Esophagus muscularis mucosa (tissue), 4 donors: Measurements from ENCODE around the gene RETREG2. TPM values are rescaled to one million over a fixed set of nuclear protein-coding genes. Genes with fewer than 3 reads are reported as not detected.

Experiments used
- DNase-seq: peaks from one replicate; pipeline ENCODE4 v3.0.0-alpha.2; 2017; ENCODE audit errors: extremely low spot score
- H3K27ac ChIP-seq, 4 donors: fragments of 200-600 bp; sonication (generic); replicated peaks in 1 of 4; 1 replicate in 3 of 4; 2 replicates in 1 of 4; pipeline ENCODE4 v1.5.1; 2016 to 2019; ENCODE audit warnings: mild to moderate bottlenecking in 1 of 4
- H3K27me3 ChIP-seq, 4 donors: fragments of 200-600 bp; sonication (generic); one replicate each; pipeline versions ENCODE4 v1.5.1 to v1.6.0; 2016 to 2019
- H3K36me3 ChIP-seq, 4 donors: fragments of 200-600 bp; sonication (generic); one replicate each; pipeline ENCODE4 v1.5.1; 2016 to 2019
- H3K4me1 ChIP-seq, 4 donors: fragments of 200-600 bp; sonication (generic); one replicate each; pipeline ENCODE4 v1.5.1; 2016 to 2019
- H3K4me3 ChIP-seq, 4 donors: fragments of 200-600 bp; sonication (generic); 1 replicate in 2 of 4; 2 replicates in 2 of 4; pipeline ENCODE4 v1.5.1; 2016 to 2019; ENCODE audit warnings: mild to moderate bottlenecking in 4 of 4, moderate library complexity in 1 of 4
- H3K9me3 ChIP-seq, 4 donors: fragments of 200-600 bp; sonication (generic); 1 replicate in 3 of 4; 2 replicates in 1 of 4; pipeline ENCODE4 v1.5.1; 2016 to 2019
- EP300 ChIP-seq: sonication (generic); formaldehyde crosslinking; IDR thresholded peaks from one replicate; pipeline ENCODE4 v1.6.1; 2017; ENCODE audit warnings: antibody characterized with exemption
- POLR2A ChIP-seq: fragments of 450-650 bp; IDR thresholded peaks from one replicate; pipeline ENCODE4 v1.6.1; 2017; ENCODE audit warnings: antibody characterized with exemption, moderate library complexity, mild to moderate bottlenecking, low read depth
- POLR2AphosphoS5 ChIP-seq, 2 donors: sonication (generic); formaldehyde crosslinking; IDR thresholded peaks; one replicate each; pipeline ENCODE4 v1.6.1; 2017; ENCODE audit warnings: antibody characterized with exemption in 2 of 2
- WGBS: methylation state at CpG from one replicate; pipeline ENCODE4 v1.1.5; 2018; 5-methylcytosine and 5-hydroxymethylcytosine counted together
- intact Hi-C: fragments of 100-400 bp; cut with DNase I; formaldehyde crosslinking; loops from one replicate; pipeline ENCODE4 v1.15.1; 2023
- total RNA-seq, 4 donors: library from RNA; depleted of rRNA; stranded (reverse); fragments of >200 nt; gene quantifications; one replicate each; pipeline versions ENCODE4 v1.1.0 to v1.2.1, GENCODE V29; 2016
- TF ChIP-seq, protein P1 (sequence below), 3 experiments: fragments of 200-600 bp in 2 of 3; fragments of 450-650 bp in 1 of 3; sonication (generic) in 2 of 3; IDR thresholded peaks; one replicate each; pipeline ENCODE4 v1.5.1; 2017 to 2019; ENCODE audit warnings: antibody characterized with exemption in 3 of 3, mild to moderate bottlenecking in 2 of 3, moderate library complexity in 1 of 3

RETREG2 gene
- total RNA-seq, 4 donors from 2014 or later, result 44.0 to 69.3 (median 56.3) TPM

DNA sequence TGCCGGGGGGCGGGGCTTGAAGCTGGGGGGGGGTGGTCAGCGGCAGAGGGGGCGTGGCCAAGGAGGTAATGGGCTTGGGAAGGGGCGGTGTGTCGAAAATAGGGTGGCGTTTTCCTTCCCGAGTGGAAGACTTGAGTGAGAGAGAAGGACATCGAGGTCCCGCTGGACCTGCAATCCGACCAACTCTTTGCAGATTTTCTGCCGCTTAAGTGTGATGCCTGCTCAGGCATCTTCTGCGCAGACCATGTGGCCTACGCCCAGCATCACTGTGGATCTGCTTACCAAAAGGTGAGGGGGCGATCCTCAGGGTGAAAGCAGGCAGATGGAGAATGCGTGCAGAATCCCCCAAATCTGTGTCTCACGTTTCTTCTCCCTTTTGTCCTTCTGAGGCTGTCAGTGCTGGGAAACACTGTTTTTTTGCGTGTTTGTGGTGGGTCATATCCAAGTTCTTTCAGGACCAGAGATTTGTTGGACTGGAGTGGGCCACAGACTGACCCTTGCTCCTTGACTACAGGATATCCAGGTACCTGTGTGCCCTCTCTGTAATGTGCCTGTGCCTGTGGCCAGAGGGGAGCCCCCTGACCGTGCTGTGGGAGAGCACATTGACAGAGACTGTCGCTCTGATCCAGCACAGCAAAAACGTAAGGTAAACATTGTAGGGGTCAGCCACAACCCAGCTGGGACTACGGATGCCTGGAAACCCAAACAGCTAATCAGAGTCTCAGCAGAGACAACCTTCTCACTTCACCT lies 29.2 kb downstream of the RETREG2 start:
- intact Hi-C loops, result loop anchor here (2.0 to 5.0 kb wide), 2 partner anchors 29 to 45 kb away; partner anchors contain the start of genes NHEJ1 and RETREG2
- TF ChIP-seq, protein P1, sequence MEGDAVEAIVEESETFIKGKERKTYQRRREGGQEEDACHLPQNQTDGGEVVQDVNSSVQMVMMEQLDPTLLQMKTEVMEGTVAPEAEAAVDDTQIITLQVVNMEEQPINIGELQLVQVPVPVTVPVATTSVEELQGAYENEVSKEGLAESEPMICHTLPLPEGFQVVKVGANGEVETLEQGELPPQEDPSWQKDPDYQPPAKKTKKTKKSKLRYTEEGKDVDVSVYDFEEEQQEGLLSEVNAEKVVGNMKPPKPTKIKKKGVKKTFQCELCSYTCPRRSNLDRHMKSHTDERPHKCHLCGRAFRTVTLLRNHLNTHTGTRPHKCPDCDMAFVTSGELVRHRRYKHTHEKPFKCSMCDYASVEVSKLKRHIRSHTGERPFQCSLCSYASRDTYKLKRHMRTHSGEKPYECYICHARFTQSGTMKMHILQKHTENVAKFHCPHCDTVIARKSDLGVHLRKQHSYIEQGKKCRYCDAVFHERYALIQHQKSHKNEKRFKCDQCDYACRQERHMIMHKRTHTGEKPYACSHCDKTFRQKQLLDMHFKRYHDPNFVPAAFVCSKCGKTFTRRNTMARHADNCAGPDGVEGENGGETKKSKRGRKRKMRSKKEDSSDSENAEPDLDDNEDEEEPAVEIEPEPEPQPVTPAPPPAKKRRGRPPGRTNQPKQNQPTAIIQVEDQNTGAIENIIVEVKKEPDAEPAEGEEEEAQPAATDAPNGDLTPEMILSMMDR (IDR thresholded peaks at IDR 0.05), result no peak
- peak; percentile 5 for TF ChIP-seq EP300
- WGBS, result 17% methylated on average over 16 of the region's 22 CpGs
- Histone ChIP-seq H3K4me1 (peaks cover 17 to 24% (median 23%) of the 10 kb centered on the region in 4 donors), H3K27ac (peak overlapping the region; percentile 90 to 99 (median 96)), H3K27me3 (peaks cover 0 to 2% (median 0%) of the 10 kb centered on the region in 4 donors), H3K36me3 (peaks cover 0 to 43% (median 39%) of the 10 kb centered on the region in 4 donors), H3K4me3 (peak overlapping the region; percentile 71 to 97 (median 78)), H3K9me3 (no peaks in the 10 kb centered on the region)
- DNase-seq, result peak; percentile 62

DNA sequence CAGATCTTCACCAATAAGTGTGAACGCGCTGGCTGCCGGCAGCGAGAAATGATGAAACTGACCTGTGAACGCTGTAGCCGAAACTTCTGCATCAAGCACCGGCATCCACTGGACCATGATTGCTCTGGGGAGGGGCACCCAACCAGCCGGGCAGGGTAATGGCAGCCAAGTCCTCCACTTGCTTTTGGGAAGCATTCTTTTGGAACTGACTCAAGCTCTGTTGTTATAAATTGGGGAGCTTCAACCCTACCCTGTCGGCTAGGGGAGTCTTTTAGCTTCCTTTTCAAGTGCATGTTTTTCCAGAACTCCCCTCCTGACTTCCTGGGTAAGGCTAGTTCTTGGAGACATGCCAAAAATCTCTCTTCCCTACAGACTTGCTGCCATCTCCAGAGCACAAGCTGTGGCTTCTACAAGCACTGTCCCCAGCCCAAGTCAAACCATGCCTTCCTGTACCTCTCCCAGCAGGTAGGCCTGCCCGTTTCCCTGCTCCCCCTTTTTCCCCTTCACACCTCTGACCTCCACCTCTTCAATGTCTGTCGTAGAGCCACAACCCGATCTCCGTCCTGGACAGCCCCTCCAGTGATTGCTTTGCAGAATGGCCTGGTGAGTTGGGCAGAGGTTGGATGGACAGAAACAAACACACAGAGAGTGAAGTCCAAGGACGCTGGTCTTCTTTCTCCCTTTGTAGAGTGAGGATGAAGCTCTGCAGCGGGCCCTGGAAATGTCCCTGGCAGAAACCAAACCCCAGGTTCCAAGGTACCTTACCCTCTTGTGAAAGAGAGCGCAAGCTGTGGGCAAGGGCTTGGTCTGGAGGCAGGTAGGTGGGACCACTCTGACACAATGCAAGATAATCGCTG lies 30.0 kb downstream of the RETREG2 start:
- intact Hi-C loops, result loop anchor here (2.0 to 5.0 kb wide), 2 partner anchors 29 to 46 kb away; partner anchors contain the start of genes NHEJ1 and RETREG2
- peaks cover 0 to 2% (median 0%) of the 10 kb centered on the region in 4 donors for H3K27me3 ChIP-seq
- peaks cover 17 to 24% (median 23%) of the 10 kb centered on the region in 4 donors for H3K4me1 ChIP-seq
- peaks cover 4 to 51% (median 47%) of the 10 kb centered on the region in 4 donors for H3K36me3 ChIP-seq
- H3K9me3 ChIP-seq, result no peaks in the 10 kb centered on the region
- peak overlapping the region; percentile 90 to 99 (median 96) for H3K27ac ChIP-seq
- H3K4me3 ChIP-seq, result peak overlapping the region in 3 of 4 donors; percentile 76 to 97 (median 81)
- TF ChIP-seq POLR2AphosphoS5 (IDR thresholded peaks at IDR 0.05) (no peak), POLR2A (no peak), EP300 (no peak)
- TF ChIP-seq, protein P1 (IDR thresholded peaks at IDR 0.05), result no peak
- WGBS, result 58% methylated on average over 17 of the region's 17 CpGs
- peak; percentile 87 for DNase-seq

DNA sequence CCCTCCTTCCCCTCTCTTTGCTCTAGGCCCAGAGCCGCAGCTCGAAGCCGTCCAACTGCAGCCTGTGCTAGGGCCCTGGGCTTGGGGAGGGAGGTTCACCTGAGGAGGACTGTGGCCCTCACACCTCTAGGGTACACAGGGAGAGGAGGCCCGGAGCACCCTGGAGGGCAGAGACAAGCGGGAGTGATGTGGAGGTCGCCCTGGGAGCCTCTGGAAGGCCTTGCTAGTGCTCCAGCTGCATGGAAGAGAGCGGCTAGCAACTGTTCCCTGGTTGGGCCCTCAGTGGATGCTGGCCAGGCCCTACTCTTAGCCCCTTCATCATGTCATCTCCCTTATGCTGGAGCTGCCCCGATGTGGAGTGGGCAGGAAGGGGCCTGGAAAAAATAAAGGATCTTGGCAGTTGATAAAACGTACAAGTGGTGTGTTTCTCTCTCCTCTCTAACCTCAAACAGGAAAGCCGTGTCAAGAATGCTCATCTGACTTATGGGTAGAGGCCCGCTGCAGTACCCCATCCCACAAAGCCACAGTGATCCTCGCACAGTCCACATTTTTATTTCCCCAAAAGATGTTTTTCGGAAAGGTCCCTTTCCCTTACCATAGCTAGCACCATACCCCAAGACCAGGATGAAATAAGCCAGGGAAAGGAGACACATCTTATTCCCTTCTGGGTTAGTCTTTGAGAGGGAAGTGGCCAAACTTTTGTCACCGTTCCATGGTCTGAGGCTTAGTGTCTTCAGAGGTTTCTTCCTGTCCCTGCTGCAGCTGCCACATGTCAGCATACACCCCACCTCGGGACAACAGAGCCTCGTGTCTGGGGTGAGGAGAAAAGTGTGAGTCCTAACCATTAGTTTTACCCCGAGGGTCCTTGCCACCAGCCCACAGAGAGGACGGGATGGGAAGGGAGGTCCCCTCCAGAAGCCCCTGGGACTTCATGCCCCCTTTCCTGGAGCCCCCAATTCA lies 31.4 kb downstream of the RETREG2 start:
- no peaks in the 10 kb centered on the region for H3K9me3 ChIP-seq
- H3K4me1 ChIP-seq, result peaks cover 17 to 24% (median 23%) of the 10 kb centered on the region in 4 donors
- intact Hi-C loops, result loop anchor here (5.0 kb wide), 1 partner anchor 47 kb away; the partner anchor contains the start of gene NHEJ1
- H3K27ac ChIP-seq, result peak overlapping the region in 1 of 4 donors; percentile 94
- H3K4me3 ChIP-seq, result no peak overlapping the region
- 80% methylated on average over 16 of the region's 18 CpGs for WGBS
- H3K36me3 ChIP-seq, result peaks cover 13 to 65% (median 61%) of the 10 kb centered on the region in 4 donors
- peak; percentile 66 for DNase-seq
- peaks cover 0 to 2% (median 0%) of the 10 kb centered on the region in 4 donors for H3K27me3 ChIP-seq
- TF ChIP-seq EP300, result no peak
- TF ChIP-seq, protein P1 (IDR thresholded peaks at IDR 0.05), result no peak
- TF ChIP-seq POLR2AphosphoS5 (IDR thresholded peaks at IDR 0.05), result no peak
- TF ChIP-seq POLR2A, result no peak
